Endothelial cell of umbilical vein (primary cell): Measurements from ENCODE around the gene TRMT1. TPM values are rescaled to one million over a fixed set of nuclear protein-coding genes. Genes with fewer than 3 reads are reported as not detected.
A peak's percentile ranks its signal among the peaks of the same experiment; 100 is the strongest.

Experiments
- BruUV-seq: library from RNA; stranded (reverse); fragments of 400-500 nt; replicated peaks from 2 replicates; lab custom pipeline; 2021; lab: Mats Ljungman, UMichigan
- CTCF ChIA-PET: fragments of 300-600, 350-600 bp; sonication (Branson Sonifier 250); formaldehyde crosslinking; loops from one replicate; lab custom pipeline; 2021; ENCODE audit warnings: antibody characterized with exemption, inconsistent platforms; lab: Charles Lee
- POLR2A ChIA-PET: fragments of 300-600, 350-600 bp; sonication (Branson Sonifier 250); formaldehyde crosslinking; loops from one replicate; lab custom pipeline; 2021; ENCODE audit warnings: antibody characterized with exemption, inconsistent platforms; lab: Charles Lee
- DNase-seq: peaks from one replicate; pipeline ENCODE4 v3.0.0-alpha.2; 2011; ENCODE audit warnings: low read depth, low spot score
- FAIRE-seq: peaks from 2 replicates; lab custom pipeline; 2011; peaks lifted over from hg19 to GRCh38; lab: Jason Lieb, UNC
- H2AFZ ChIP-seq: 2 replicates; pipeline ENCODE4 v1.6.0; 2012; ENCODE audit warnings: low read depth, low read length, control low read depth, inconsistent platforms
- H3K27ac ChIP-seq: 2 replicates; pipeline ENCODE4 v1.5.1; 2011; ENCODE audit warnings: low read depth, mild to moderate bottlenecking, control low read depth, low read length, moderate library complexity; ENCODE audit not compliant: insufficient read depth
- H3K27me3 ChIP-seq, 2 experiments: 2 replicates each; pipeline versions ENCODE4 v1.6.0 to v1.6.1; 2011; ENCODE audit warnings: low read length in 2 of 2, mixed read lengths in 1 of 2; ENCODE audit not compliant: control insufficient read depth in 2 of 2, insufficient read depth in 2 of 2
- H3K36me3 ChIP-seq, 2 experiments: 2 replicates in 1 of 2; 3 replicates in 1 of 2; pipeline ENCODE4 v1.5.1; 2011; ENCODE audit warnings: low read length in 2 of 2, mild to moderate bottlenecking in 1 of 2, moderate library complexity in 1 of 2; ENCODE audit not compliant: control insufficient read depth in 2 of 2, insufficient read depth in 2 of 2; ENCODE audit errors: extremely low read depth in 1 of 2
- H3K4me1 ChIP-seq: 3 replicates; pipeline ENCODE4 v1.5.1; 2011; ENCODE audit warnings: mild to moderate bottlenecking, low read length; ENCODE audit not compliant: control insufficient read depth, insufficient read depth; ENCODE audit errors: extremely low read depth
- H3K4me2 ChIP-seq: 2 replicates; pipeline ENCODE4 v1.6.1; 2011; ENCODE audit warnings: low read length, control low read depth, mixed read lengths; ENCODE audit not compliant: insufficient read depth
- H3K4me3 ChIP-seq, 3 experiments: fragments of 200-600 bp in 1 of 3; sonication (generic), shearing (Covaris generic) in 1 of 3; replicated peaks in 1 of 3; 2 replicates each; pipeline ENCODE4 v1.5.1; 2011 to 2016; ENCODE audit warnings: control low read depth in 3 of 3, low read length in 3 of 3, mild to moderate bottlenecking in 2 of 3, inconsistent platforms in 1 of 3, low read depth in 1 of 3, moderate library complexity in 1 of 3; ENCODE audit not compliant: insufficient read depth in 1 of 3
- H3K79me2 ChIP-seq: 2 replicates; pipeline ENCODE4 v1.6.0; 2012; ENCODE audit warnings: low read length, inconsistent platforms; ENCODE audit not compliant: control insufficient read depth, insufficient read depth
- H3K9ac ChIP-seq: replicated peaks from 2 replicates; pipeline ENCODE3; 2011; ENCODE audit warnings: low read length, control low read depth; ENCODE audit not compliant: insufficient read depth; ENCODE audit errors: extremely low read depth
- H3K9me1 ChIP-seq: replicated peaks from 3 replicates; pipeline ENCODE4 v1.6.0; 2011; ENCODE audit warnings: mild to moderate bottlenecking, low read length; ENCODE audit not compliant: control insufficient read depth, insufficient read depth; ENCODE audit errors: extremely low read depth
- H3K9me3 ChIP-seq: replicated peaks from 2 replicates; pipeline ENCODE4 v1.5.1; 2012; ENCODE audit warnings: low read length, inconsistent platforms; ENCODE audit not compliant: control insufficient read depth, insufficient read depth
- H4K20me1 ChIP-seq: replicated peaks from 2 replicates; pipeline ENCODE3; 2011; ENCODE audit warnings: mild to moderate bottlenecking, low read length; ENCODE audit not compliant: control insufficient read depth, insufficient read depth; ENCODE audit errors: extremely low read depth
- EZH2 ChIP-seq: IDR thresholded peaks from 2 replicates; pipeline ENCODE4 v1.6.1; 2012; ENCODE audit warnings: borderline replicate concordance, low read depth, mild to moderate bottlenecking, moderate library complexity, low read length, inconsistent platforms; ENCODE audit not compliant: severe bottlenecking
- FOS ChIP-seq: IDR thresholded peaks from 2 replicates; pipeline ENCODE4 v1.6.1; 2011; ENCODE audit warnings: mild to moderate bottlenecking, low read length, moderate library complexity, borderline replicate concordance; ENCODE audit not compliant: insufficient read depth
- GATA2 ChIP-seq: IDR thresholded peaks from 2 replicates; pipeline ENCODE4 v1.7.0; 2011; ENCODE audit warnings: low read depth, mild to moderate bottlenecking, moderate library complexity, mixed read lengths, low read length; ENCODE audit not compliant: insufficient read length, insufficient read depth
- JUN ChIP-seq: IDR thresholded peaks from 2 replicates; pipeline ENCODE4 v1.6.1; 2011; ENCODE audit warnings: borderline replicate concordance, low read depth; ENCODE audit not compliant: insufficient read length, insufficient read depth
- MYC ChIP-seq: IDR thresholded peaks from one replicate; pipeline ENCODE4 v1.6.1; 2011; ENCODE audit warnings: mild to moderate bottlenecking, low read depth, low read length
- POLR2A ChIP-seq: IDR thresholded peaks from 2 replicates; pipeline ENCODE4 v1.6.1; 2012; ENCODE audit warnings: low read depth, mild to moderate bottlenecking, control low read depth, low read length
- POLR2AphosphoS5 ChIP-seq: IDR thresholded peaks from 2 replicates; pipeline ENCODE4 v1.6.1; 2012; ENCODE audit warnings: low read depth, mild to moderate bottlenecking, control low read depth, low read length, moderate library complexity; ENCODE audit not compliant: insufficient read depth
- dilution Hi-C: fragments of 300-500 bp; cut with MboI; formaldehyde crosslinking; loops from one replicate; pipeline ENCODE4 v1.15.0; 2019; ENCODE audit warnings: low sequenced_read_pairs; ENCODE audit not compliant: extremely low pct_ligation_motif_present
- intact Hi-C: fragments of 100-400 bp; cut with micrococcal nuclease; formaldehyde crosslinking; loops from one replicate; pipeline ENCODE4 v1.10.0; 2022
- polyA plus RNA-seq, 4 experiments: library from polyadenylated mRNA; depleted of rRNA in 3 of 4; stranded (reverse) in 3 of 4; unstranded in 1 of 4; fragments of >200 nt; gene quantifications; 2 replicates each; pipeline versions ENCODE4 v1.2.1 to v1.2.3, GENCODE V29; 2011 to 2012; ENCODE audit warnings: missing spikeins in 1 of 4
- total RNA-seq: library from RNA; stranded (reverse); gene quantifications from 2 replicates; pipeline ENCODE4 v1.2.3, GENCODE V29; 2021
- TF ChIP-seq, protein P1 (sequence below), 2 donors: IDR thresholded peaks; 1 replicate in 1 of 2; 2 replicates in 1 of 2; pipeline ENCODE4 v1.5.1; 2011; ENCODE audit warnings: low read length in 2 of 2, mild to moderate bottlenecking in 2 of 2, moderate library complexity in 2 of 2, control low read depth in 1 of 2, inconsistent platforms in 1 of 2, low read depth in 1 of 2; ENCODE audit not compliant: insufficient read depth in 1 of 2; ENCODE audit errors: extremely low read depth in 1 of 2
- TF ChIP-seq, protein P2 (sequence below): IDR thresholded peaks from 2 replicates; pipeline ENCODE4 v1.6.1; 2011; ENCODE audit not compliant: insufficient read depth, insufficient read length

TRMT1 gene
- total and polyA plus RNA-seq, 2 donors (not counting 3 experiments of a cell fraction or from before 2014, with no cell fraction given), result 46.3 to 53.0 TPM

DNA sequence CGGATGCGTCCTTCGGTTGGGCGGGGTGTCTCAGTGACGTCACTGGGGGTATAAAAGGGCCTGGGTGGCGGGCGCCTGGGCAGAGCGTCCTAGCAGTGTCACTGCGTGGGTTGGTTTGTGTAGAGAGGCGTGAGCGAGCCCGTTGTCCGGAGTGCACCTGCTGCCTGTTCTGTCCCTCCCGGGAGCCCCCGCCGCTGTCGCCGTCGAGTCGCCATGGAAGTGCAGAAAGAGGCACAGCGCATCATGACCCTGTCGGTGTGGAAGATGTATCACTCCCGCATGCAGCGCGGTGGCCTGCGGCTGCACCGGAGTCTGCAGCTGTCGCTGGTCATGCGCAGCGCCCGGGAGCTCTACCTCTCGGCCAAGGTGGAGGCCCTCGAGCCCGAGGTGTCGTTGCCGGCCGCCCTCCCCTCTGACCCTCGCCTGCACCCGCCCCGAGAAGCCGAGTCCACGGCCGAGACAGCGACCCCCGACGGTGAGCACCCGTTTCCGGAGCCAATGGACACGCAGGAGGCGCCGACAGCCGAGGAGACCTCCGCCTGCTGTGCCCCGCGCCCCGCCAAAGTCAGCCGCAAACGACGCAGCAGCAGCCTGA lies 36.5 kb upstream of the TRMT1 start:
- TF ChIP-seq EZH2, result no peak
- TF ChIP-seq POLR2AphosphoS5, result peak; percentile 100
- TF ChIP-seq MYC, result no peak
- TF ChIP-seq, protein P1, sequence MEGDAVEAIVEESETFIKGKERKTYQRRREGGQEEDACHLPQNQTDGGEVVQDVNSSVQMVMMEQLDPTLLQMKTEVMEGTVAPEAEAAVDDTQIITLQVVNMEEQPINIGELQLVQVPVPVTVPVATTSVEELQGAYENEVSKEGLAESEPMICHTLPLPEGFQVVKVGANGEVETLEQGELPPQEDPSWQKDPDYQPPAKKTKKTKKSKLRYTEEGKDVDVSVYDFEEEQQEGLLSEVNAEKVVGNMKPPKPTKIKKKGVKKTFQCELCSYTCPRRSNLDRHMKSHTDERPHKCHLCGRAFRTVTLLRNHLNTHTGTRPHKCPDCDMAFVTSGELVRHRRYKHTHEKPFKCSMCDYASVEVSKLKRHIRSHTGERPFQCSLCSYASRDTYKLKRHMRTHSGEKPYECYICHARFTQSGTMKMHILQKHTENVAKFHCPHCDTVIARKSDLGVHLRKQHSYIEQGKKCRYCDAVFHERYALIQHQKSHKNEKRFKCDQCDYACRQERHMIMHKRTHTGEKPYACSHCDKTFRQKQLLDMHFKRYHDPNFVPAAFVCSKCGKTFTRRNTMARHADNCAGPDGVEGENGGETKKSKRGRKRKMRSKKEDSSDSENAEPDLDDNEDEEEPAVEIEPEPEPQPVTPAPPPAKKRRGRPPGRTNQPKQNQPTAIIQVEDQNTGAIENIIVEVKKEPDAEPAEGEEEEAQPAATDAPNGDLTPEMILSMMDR (IDR thresholded peaks at IDR 0.05; ENCODE audit: extremely low read depth in 1 of 2, insufficient read depth in 1 of 2, low read depth in 1 of 2, low read length in 2 of 2), result peak in 1 of 2 donors; percentile 17
- no peak for TF ChIP-seq GATA2
- no peak for TF ChIP-seq FOS
- TF ChIP-seq JUN, result peak; percentile 43
- TF ChIP-seq, protein P2, sequence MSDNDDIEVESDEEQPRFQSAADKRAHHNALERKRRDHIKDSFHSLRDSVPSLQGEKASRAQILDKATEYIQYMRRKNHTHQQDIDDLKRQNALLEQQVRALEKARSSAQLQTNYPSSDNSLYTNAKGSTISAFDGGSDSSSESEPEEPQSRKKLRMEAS, result peak; percentile 8
- TF ChIP-seq POLR2A, result peak; percentile 100
- Histone ChIP-seq H3K27ac (peak overlapping the region; percentile 96), H3K9me3 (no peaks in the 10 kb centered on the region), H3K9me1 (no peaks in the 10 kb centered on the region), H3K36me3 (no peaks in the 10 kb centered on the region), H3K9ac (peak overlapping the region; percentile 97), H3K27me3 (no peaks in the 10 kb centered on the region), H3K79me2 (peaks cover 43% of the 10 kb centered on the region), H4K20me1 (no peaks in the 10 kb centered on the region), H3K4me3 (peak overlapping the region; percentile 62 to 97 (median 67)), H3K4me2 (no peak overlapping the region), H2AFZ (no peak overlapping the region), H3K4me1 (peaks cover 27% of the 10 kb centered on the region)
- FAIRE-seq, result peak; percentile 93
- dilution Hi-C loops, result no loop called here
- POLR2A ChIA-PET, result interaction anchor here (0.6 to 2.2 kb wide), 9 partner anchors 11 to 986 kb away, joined by 3 to 25 read pairs (median 5); partner anchors contain the start of gene NACC1
- CTCF ChIA-PET, result interaction anchor here (0.9 to 2.2 kb wide), 7 partner anchors 11 to 125 kb away, joined by 3 to 17 read pairs (median 7); no protein-coding TSS in a partner anchor
- peak; percentile 94 for DNase-seq
- intact Hi-C loops, result loop anchor here (1.0 to 5.0 kb wide), 3 partner anchors 11 to 579 kb away; no protein-coding TSS in a partner anchor
- TSS peak; percentile 69 for BruUV-seq
